Kidney capillary endothelial cell (primary cell): Measurements from ENCODE around the gene SEC61A2.

Experiments used
- DNase-seq: peaks from one replicate; pipeline ENCODE4 v3.0.0-alpha.2; 2018; ENCODE audit warnings: low spot score

The SEC61A2 gene

GRCh38 chr10:12196531-12197211 lies 67.2 kb downstream of the SEC61A2 start:
- no peak for DNase-seq

GRCh38 chr10:12198156-12198555 lies 68.7 kb downstream of the SEC61A2 start:
- no peak for DNase-seq

GRCh38 chr10:12200850-12201249 lies 71.4 kb downstream of the SEC61A2 start:
- no peak for DNase-seq

- no peak for DNase-seq
Observed at GRCh38 chr10:12201543-12201942, 72.1 kb downstream of the SEC61A2 start.

- no peak for DNase-seq
Observed at GRCh38 chr10:12202226-12202625, 72.7 kb downstream of the SEC61A2 start.

- DNase-seq: no peak
Observed at GRCh38 chr10:12205082-12205481, 75.6 kb downstream of the SEC61A2 start.

GRCh38 chr10:12207114-12207513 lies 77.6 kb downstream of the SEC61A2 start:
- DNase-seq: no peak

- DNase-seq: no peak
Observed at GRCh38 chr10:12208460-12208859, 79.0 kb downstream of the SEC61A2 start.

GRCh38 chr10:12212454-12212853 lies 83.0 kb downstream of the SEC61A2 start:
- no peak for DNase-seq

- no peak for DNase-seq
Observed at GRCh38 chr10:12213621-12214020, 84.1 kb downstream of the SEC61A2 start.

GRCh38 chr10:12214093-12214492 lies 84.6 kb downstream of the SEC61A2 start:
- no peak for DNase-seq

- peak; percentile 38 for DNase-seq
Observed at GRCh38 chr10:12214763-12215218, 85.3 kb downstream of the SEC61A2 start.
